GM12878 (cell line): ENCODE measurements around the gene TRAF2.

Experiments
- BRCA1 ChIP-seq: IDR thresholded peaks from 2 replicates; pipeline ENCODE4 v1.6.1; 2011; ENCODE audit warnings: low read depth, low read length, improper control_type of control experiment
- CBX5 ChIP-seq: sonication (generic); IDR thresholded peaks from 2 replicates; pipeline ENCODE4 v1.6.1; 2016; ENCODE audit warnings: low read depth, moderate library complexity, mild to moderate bottlenecking, inconsistent platforms
- CREM ChIP-seq: IDR thresholded peaks from 2 replicates; pipeline ENCODE4 v1.6.1; 2014; ENCODE audit warnings: antibody characterized with exemption, low read depth
- EZH2 ChIP-seq: IDR thresholded peaks from 2 replicates; pipeline ENCODE4 v1.6.1; 2012; ENCODE audit warnings: low read depth, mild to moderate bottlenecking, control low read depth, inconsistent platforms, low read length, borderline replicate concordance; ENCODE audit not compliant: control insufficient read depth
- HCFC1 ChIP-seq: fragments of 150-350 bp; IDR thresholded peaks from 2 replicates; pipeline ENCODE4 v1.6.1; 2014; ENCODE audit warnings: low read length
- MYC ChIP-seq: IDR thresholded peaks from 2 replicates; pipeline ENCODE4 v1.6.1; 2011; ENCODE audit warnings: mild to moderate bottlenecking, low read length, moderate library complexity, inconsistent platforms; ENCODE audit not compliant: insufficient read depth, insufficient replicate concordance, insufficient read length, severe bottlenecking
- RAD21 ChIP-seq: IDR thresholded peaks from 2 replicates; pipeline ENCODE4 v1.6.1; 2011; ENCODE audit warnings: mild to moderate bottlenecking, low read depth, low read length, moderate library complexity; ENCODE audit not compliant: insufficient read depth
- SMAD5 ChIP-seq: IDR thresholded peaks from 2 replicates; pipeline ENCODE4 v1.6.1; 2016; ENCODE audit warnings: antibody characterized with exemption, low read depth
- SREBF2 ChIP-seq: IDR thresholded peaks from 2 replicates; pipeline ENCODE4 v1.6.1; 2012; ENCODE audit warnings: mild to moderate bottlenecking, low read length
- ZSCAN29 ChIP-seq: fragments of 450-650 bp; IDR thresholded peaks from 2 replicates; pipeline ENCODE4 v1.6.1; 2017; ENCODE audit warnings: mild to moderate bottlenecking, moderate library complexity
- TF ChIP-seq, protein P1 (sequence below), 3 experiments: IDR thresholded peaks in 2 of 3; conservative IDR thresholded peaks in 1 of 3; 2 replicates each; pipeline ENCODE4 v1.5.1; 2011; ENCODE audit warnings: low read depth in 3 of 3, low read length in 3 of 3, mild to moderate bottlenecking in 3 of 3, control low read depth in 2 of 3, moderate library complexity in 2 of 3, inconsistent platforms in 1 of 3, mixed read lengths in 1 of 3; ENCODE audit not compliant: control insufficient read depth in 2 of 3, insufficient read depth in 1 of 3; ENCODE audit errors: extremely low read depth in 1 of 3

DNA sequence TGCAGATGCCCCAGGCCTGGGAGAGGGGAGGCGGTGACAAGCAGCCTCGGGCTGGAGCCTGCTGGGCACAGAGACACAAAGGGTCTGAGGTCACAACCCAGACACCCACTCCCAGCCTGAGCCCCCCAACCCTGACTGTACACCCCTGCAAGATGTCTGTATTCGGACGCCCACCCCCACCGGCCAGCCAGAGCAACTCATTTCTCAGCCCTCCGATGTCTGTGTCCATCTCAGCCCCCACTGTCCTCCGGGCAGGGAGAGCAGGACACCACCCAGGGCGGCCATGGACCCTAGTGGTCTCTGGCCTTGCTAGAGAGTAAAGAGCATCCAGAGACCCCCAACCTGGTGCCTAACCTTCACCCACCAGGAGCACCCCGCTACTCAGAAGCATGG is 69.6 kb downstream of the TRAF2 start:
- no peak for TF ChIP-seq SMAD5
- no peak for TF ChIP-seq MYC
- no peak for TF ChIP-seq CREM
- TF ChIP-seq, protein P1, sequence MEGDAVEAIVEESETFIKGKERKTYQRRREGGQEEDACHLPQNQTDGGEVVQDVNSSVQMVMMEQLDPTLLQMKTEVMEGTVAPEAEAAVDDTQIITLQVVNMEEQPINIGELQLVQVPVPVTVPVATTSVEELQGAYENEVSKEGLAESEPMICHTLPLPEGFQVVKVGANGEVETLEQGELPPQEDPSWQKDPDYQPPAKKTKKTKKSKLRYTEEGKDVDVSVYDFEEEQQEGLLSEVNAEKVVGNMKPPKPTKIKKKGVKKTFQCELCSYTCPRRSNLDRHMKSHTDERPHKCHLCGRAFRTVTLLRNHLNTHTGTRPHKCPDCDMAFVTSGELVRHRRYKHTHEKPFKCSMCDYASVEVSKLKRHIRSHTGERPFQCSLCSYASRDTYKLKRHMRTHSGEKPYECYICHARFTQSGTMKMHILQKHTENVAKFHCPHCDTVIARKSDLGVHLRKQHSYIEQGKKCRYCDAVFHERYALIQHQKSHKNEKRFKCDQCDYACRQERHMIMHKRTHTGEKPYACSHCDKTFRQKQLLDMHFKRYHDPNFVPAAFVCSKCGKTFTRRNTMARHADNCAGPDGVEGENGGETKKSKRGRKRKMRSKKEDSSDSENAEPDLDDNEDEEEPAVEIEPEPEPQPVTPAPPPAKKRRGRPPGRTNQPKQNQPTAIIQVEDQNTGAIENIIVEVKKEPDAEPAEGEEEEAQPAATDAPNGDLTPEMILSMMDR (IDR thresholded peaks at IDR 0.05 in 2 of 3, conservative IDR thresholded peaks at IDR 0.05 in 1 of 3; ENCODE audit: control insufficient read depth in 2 of 3, extremely low read depth in 1 of 3, insufficient read depth in 1 of 3, low read depth in 3 of 3, low read length in 3 of 3), result no peak
- no peak for TF ChIP-seq ZSCAN29
- TF ChIP-seq SREBF2, result no peak
- TF ChIP-seq EZH2, result no peak
- no peak for TF ChIP-seq HCFC1
- TF ChIP-seq CBX5, result no peak
- TF ChIP-seq RAD21, result no peak
- no peak for TF ChIP-seq BRCA1
